ENCODE data around the gene CAMTA1.
A peak's percentile ranks its signal among the peaks of the same experiment; 100 is the strongest.

CAMTA1 gene

DNA sequence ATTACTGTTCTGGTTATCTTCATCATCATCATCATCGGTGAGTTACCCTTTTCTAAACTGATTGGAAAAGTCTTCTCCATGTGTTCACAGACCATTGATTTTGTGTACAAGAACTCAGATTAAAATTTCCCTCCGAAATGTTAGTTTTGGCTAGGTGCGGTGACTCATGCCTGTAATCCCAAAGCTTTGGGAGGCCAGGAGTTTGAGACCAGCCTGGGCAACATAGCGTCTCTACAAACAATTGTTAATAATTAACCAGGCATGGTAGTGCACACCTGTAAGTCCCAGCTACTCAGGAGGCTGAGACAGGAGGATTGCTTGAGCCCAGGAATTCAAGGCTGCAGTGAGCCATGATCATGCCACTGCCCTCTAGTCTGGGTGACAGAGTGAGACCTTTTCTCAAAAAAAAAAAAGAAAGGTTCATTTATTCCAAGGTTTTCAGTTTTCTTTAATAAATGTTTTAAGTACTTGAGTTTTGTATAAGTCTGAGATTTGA, 992.9 kb downstream of the CAMTA1 start:
- peaks cover 69% of the 10 kb centered on the region for H3K36me3 ChIP-seq
- no peak for TF ChIP-seq Cebpa-rat (IDR thresholded peaks at IDR 0.05)

DNA sequence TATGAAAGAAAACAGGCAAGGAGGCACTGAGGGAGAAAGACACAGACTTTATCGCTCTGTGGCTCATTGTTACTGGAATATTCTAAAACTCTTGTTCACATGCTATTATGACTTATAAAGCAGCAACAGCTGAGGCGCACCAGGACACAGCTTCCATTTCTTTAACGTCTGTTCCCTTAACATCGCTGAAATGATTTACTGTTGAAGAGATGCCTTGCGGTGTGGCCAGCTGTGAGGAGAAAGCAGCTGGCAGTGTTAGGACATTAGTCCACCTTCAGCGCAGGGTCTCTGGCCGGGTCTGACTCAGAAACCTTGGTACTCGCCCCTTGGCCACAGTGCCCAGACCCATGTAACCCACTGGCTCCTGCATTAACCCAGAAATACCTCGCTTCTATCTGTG, 995.7 kb downstream of the CAMTA1 start:
- Histone ChIP-seq H3K4me1 (peaks cover 46% of the 10 kb centered on the region), H4K20me1 (peaks cover 22% of the 10 kb centered on the region; the same call in 1 of the 2 replicates), H3K27me3 (no peaks in the 10 kb centered on the region), H3K4me2 (peak overlapping the region; percentile 88), H3K9me3 (no peaks in the 10 kb centered on the region; the same call in 1 of the 2 replicates), H3K27ac (no peak overlapping the region), H3K36me3 (peaks cover 48% of the 10 kb centered on the region), H3K4me3 (no peak overlapping the region), H3K9ac (0 out of 2 replicates have a peak overlapping the region, but pooled peaks have one; percentile 12)
- no peak for TF ChIP-seq Cebpa-rat (IDR thresholded peaks at IDR 0.05)

More for the DNA sequence above, 992.9 kb downstream of the CAMTA1 start:
- Histone ChIP-seq H3K4me2 (no peak overlapping the region), H3K27me3 (no peaks in the 10 kb centered on the region), H4K20me1 (peaks cover 31% of the 10 kb centered on the region), H3K9ac (no peak overlapping the region), H3K4me1 (peaks cover 41% of the 10 kb centered on the region), H3K27ac (no peak overlapping the region), H3K4me3 (no peak overlapping the region), H3K9me3 (no peaks in the 10 kb centered on the region)

GRCh38 chr1:7781501-7781900, 996.2 kb downstream of the CAMTA1 start:
- Histone ChIP-seq H3K27ac (no peak overlapping the region), H3K9ac (no peak overlapping the region), H3K9me3 (no peaks in the 10 kb centered on the region; the same call in 1 of the 2 replicates), H3K4me2 (peak overlapping the region; percentile 88), H3K4me3 (no peak overlapping the region), H3K4me1 (peaks cover 46% of the 10 kb centered on the region), H3K27me3 (no peaks in the 10 kb centered on the region), H4K20me1 (peaks cover 17% of the 10 kb centered on the region; the same call in 1 of the 2 replicates), H3K36me3 (peaks cover 43% of the 10 kb centered on the region)
- no peak for TF ChIP-seq Cebpa-rat (IDR thresholded peaks at IDR 0.05)

- H3K9ac ChIP-seq = no peak overlapping the region
- H3K4me2 ChIP-seq = peak overlapping the region; percentile 88
- no peaks in the 10 kb centered on the region for H3K27me3 ChIP-seq
- no peak overlapping the region for H3K4me3 ChIP-seq
- peaks cover 38% of the 10 kb centered on the region for H3K36me3 ChIP-seq
- no peak overlapping the region for H3K27ac ChIP-seq
- peaks cover 12% of the 10 kb centered on the region; the same call in 1 of the 2 replicates for H4K20me1 ChIP-seq
- H3K4me1 ChIP-seq = peaks cover 46% of the 10 kb centered on the region
- no peaks in the 10 kb centered on the region; the same call in 1 of the 2 replicates for H3K9me3 ChIP-seq
- no peak for TF ChIP-seq Cebpa-rat (IDR thresholded peaks at IDR 0.05)
Measured at GRCh38 chr1:7781923-7782495, 996.8 kb downstream of the CAMTA1 start.

GRCh38 chr1:7783178-7783711, 998.0 kb downstream of the CAMTA1 start:
- Histone ChIP-seq H3K36me3 (peaks cover 26% of the 10 kb centered on the region), H3K9me3 (no peaks in the 10 kb centered on the region; the same call in 1 of the 2 replicates), H3K4me2 (peak overlapping the region; percentile 88), H3K27me3 (no peaks in the 10 kb centered on the region), H3K4me3 (peak overlapping the region; percentile 70), H3K9ac (peak overlapping the region; percentile 65), H4K20me1 (0 out of 2 replicates have a peak, but pooled peaks cover 6% of the 10 kb centered on the region), H3K27ac (peak overlapping the region; percentile 38; the same call in 1 of the 2 replicates), H3K4me1 (peaks cover 35% of the 10 kb centered on the region)
- no peak for TF ChIP-seq Cebpa-rat (IDR thresholded peaks at IDR 0.05)

GRCh38 chr1:7783826-7784491, 998.7 kb downstream of the CAMTA1 start, which contains the start of gene PER3:
Gene PER3, plus strand, starts transcription at chr1:7784291. Its CDS starts 587 bp downstream, at chr1:7784878.
- Histone ChIP-seq H3K36me3 (peaks cover 20% of the 10 kb centered on the region), H3K9ac (peak within 1 kb of the TSS; percentile 65), H3K4me2 (peak within 1 kb of the TSS; percentile 88), H3K27me3 (no peaks in the 10 kb centered on the region), H3K9me3 (peaks cover 4% of the 10 kb centered on the region; the same call in 1 of the 2 replicates), H3K4me1 (peaks cover 35% of the 10 kb centered on the region), H4K20me1 (0 out of 2 replicates have a peak, but pooled peaks cover 6% of the 10 kb centered on the region), H3K4me3 (peak within 1 kb of the TSS; percentile 71), H3K27ac (peak within 1 kb of the TSS; percentile 38; the same call in 1 of the 2 replicates)
- TF ChIP-seq Cebpa-rat (IDR thresholded peaks at IDR 0.05) = no peak

GRCh38 chr1:7784492-7785071, 999.3 kb downstream of the CAMTA1 start:
- peak overlapping the region; percentile 71 for H3K4me3 ChIP-seq

DNA sequence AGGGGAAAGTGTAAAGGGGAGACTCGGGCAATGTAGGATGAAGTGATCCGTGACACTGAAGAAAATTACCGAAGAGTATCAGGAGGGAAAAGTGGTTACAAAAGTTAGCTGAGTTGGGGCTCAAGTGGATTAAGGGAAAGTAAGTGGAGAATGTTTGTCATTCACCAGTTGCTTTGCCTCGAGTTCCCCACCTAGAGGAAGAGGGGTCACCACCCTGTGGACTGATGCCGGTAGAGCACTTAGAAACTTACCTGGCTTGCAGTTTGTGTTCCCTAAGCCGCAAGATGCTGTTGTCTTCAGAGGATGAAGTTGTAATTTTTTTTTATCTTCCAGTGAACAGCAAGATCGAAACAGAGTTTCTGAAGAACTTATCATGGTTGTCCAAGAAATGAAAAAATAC, 999.9 kb downstream of the CAMTA1 start:
- peaks cover 21% of the 10 kb centered on the region for H3K36me3 ChIP-seq
- no peak for TF ChIP-seq Cebpa-rat (IDR thresholded peaks at IDR 0.05)

More at GRCh38 chr1:7784492-7785071, 999.3 kb downstream of the CAMTA1 start:
- no peaks in the 10 kb centered on the region for H3K27me3 ChIP-seq
- no peak for TF ChIP-seq Cebpa-rat (IDR thresholded peaks at IDR 0.05)
- no peak overlapping the region for H3K27ac ChIP-seq
- no peak overlapping the region for H3K9ac ChIP-seq
- 0 out of 2 replicates have a peak, but pooled peaks cover 6% of the 10 kb centered on the region for H4K20me1 ChIP-seq
- H3K4me2 ChIP-seq = peak overlapping the region; percentile 59
- peaks cover 10% of the 10 kb centered on the region for H3K9me3 ChIP-seq
- H3K36me3 ChIP-seq = peaks cover 21% of the 10 kb centered on the region
- peaks cover 35% of the 10 kb centered on the region for H3K4me1 ChIP-seq

DNA sequence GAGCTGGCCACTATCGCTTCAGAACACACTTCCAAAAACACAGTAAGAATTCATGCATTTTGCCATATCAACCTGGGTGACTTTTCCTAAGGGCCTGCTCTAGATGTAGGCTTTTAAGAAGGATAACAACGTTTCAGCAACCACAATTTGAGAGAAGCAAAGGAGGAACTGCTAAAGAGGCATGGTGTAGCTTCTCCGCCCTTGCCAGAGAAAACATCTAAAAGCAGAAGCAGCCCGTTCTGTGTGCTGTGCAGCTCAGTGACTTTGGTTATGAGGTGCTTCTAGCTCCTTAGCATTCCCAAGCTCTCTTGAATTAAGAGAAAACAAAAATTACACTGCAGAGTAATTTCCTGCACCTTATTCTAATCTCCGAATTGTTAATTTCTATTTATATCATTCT, 1001.5 kb downstream of the CAMTA1 start:
- H4K20me1 ChIP-seq = no peaks in the 10 kb centered on the region
- H3K4me2 ChIP-seq = no peak overlapping the region
- H3K27ac ChIP-seq = no peak overlapping the region
- no peak overlapping the region for H3K9ac ChIP-seq
- H3K9me3 ChIP-seq = peaks cover 32% of the 10 kb centered on the region
- H3K4me1 ChIP-seq = peaks cover 19% of the 10 kb centered on the region
- no peak overlapping the region for H3K4me3 ChIP-seq
- TF ChIP-seq Cebpa-rat (IDR thresholded peaks at IDR 0.05) = no peak
- no peaks in the 10 kb centered on the region for H3K27me3 ChIP-seq
- H3K36me3 ChIP-seq = peaks cover 27% of the 10 kb centered on the region

More for the DNA sequence above, 999.9 kb downstream of the CAMTA1 start:
- no peak overlapping the region for H3K4me3 ChIP-seq
- no peak overlapping the region for H3K9ac ChIP-seq
- H3K4me2 ChIP-seq = no peak overlapping the region
- H3K9me3 ChIP-seq = peaks cover 15% of the 10 kb centered on the region
- peaks cover 35% of the 10 kb centered on the region for H3K4me1 ChIP-seq
- no peak overlapping the region for H3K27ac ChIP-seq
- 0 out of 2 replicates have a peak, but pooled peaks cover 6% of the 10 kb centered on the region for H4K20me1 ChIP-seq
- no peaks in the 10 kb centered on the region for H3K27me3 ChIP-seq
